ENCODE results near the gene SCO2. TPM values are rescaled to one million over a fixed set of nuclear protein-coding genes. Genes with fewer than 3 reads are reported as not detected.

The SCO2 gene
- polyA plus RNA-seq, 1 donor from 2014 or later, result 9.6 TPM

DNA sequence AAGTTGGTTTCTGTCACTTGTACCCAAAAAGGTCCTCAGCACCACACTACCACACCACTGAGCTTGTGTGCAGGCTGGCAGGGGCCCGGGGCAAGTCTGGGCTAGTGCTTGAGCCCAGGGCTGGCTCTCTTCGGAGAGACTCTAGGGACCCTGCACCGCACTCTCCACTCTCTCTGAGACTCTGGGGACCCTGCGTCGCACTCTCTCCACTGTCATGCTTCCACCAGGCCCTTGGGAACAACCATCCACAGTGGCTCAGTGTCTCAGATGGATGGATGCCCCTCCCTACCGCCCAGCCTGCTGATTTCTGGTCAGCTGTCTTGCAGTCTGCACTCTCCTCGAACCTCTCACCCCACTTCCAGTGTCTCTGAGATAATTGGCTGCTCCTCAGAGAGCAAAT is 48.5 kb downstream of the SCO2 start:
- Histone ChIP-seq H3K4me2 (ENCODE audit: low read length) (no peak overlapping the region), H4K20me1 (ENCODE audit: insufficient read depth) (peaks cover 15% of the 10 kb centered on the region), H3F3A (ENCODE audit: insufficient read depth, low read length, poor library complexity, severe bottlenecking) (no peaks in the 10 kb centered on the region), H3K9me2 (ENCODE audit: insufficient read depth, low read length) (no peaks in the 10 kb centered on the region), H3K27ac (ENCODE audit: low read length) (no peak overlapping the region), H2AFZ (ENCODE audit: low read depth, low read length) (no peak overlapping the region), H3K9me3 (ENCODE audit: low read length) (no peaks in the 10 kb centered on the region), H3K36me3 (ENCODE audit: insufficient read depth, low read length) (no peaks in the 10 kb centered on the region), H3K79me2 (replicated peaks; ENCODE audit: insufficient read depth, low read length) (peaks cover 24% of the 10 kb centered on the region), H3K4me3 (ENCODE audit: low read length) (no peak overlapping the region), H3K9ac (ENCODE audit: low read length) (no peak overlapping the region), H3K27me3 (ENCODE audit: insufficient read depth, low read depth, low read length) (peaks cover 21% of the 10 kb centered on the region)
- TF ChIP-seq EZH2 (IDR thresholded peaks at IDR 0.05; ENCODE audit: borderline replicate concordance, insufficient read depth, low read length, poor library complexity, severe bottlenecking), result no peak

DNA sequence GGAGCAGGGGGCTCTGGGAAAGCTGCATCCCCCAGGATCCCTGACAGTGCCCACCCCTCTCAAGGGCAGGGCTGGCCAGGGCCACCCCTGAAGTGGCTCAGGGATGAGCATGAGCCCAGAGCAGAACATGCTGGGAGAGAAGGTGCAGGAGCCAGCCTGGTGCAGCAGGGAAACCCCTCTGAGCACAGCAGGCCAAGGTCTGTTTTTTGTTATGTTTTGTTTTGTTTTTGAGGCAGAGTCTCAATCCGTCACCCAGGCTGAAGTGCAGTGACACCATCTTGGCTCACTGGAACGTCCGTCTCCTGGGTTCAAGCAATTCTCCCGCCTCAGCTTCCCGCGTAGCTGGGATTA is 49.8 kb downstream of the SCO2 start:
- Histone ChIP-seq H3K79me2 (replicated peaks; ENCODE audit: insufficient read depth, low read length) (peaks cover 31% of the 10 kb centered on the region), H3K9me2 (ENCODE audit: insufficient read depth, low read length) (no peaks in the 10 kb centered on the region), H3K36me3 (ENCODE audit: insufficient read depth, low read length) (no peaks in the 10 kb centered on the region), H3K4me2 (ENCODE audit: low read length) (peak overlapping the region; percentile 86), H3K9ac (ENCODE audit: low read length) (peak overlapping the region; percentile 84), H3K27me3 (ENCODE audit: insufficient read depth, low read depth, low read length) (peaks cover 11% of the 10 kb centered on the region), H2AFZ (ENCODE audit: low read depth, low read length) (peak overlapping the region; percentile 79), H3K27ac (ENCODE audit: low read length) (peak overlapping the region; percentile 61), H3K9me3 (ENCODE audit: low read length) (no peaks in the 10 kb centered on the region), H3K4me3 (ENCODE audit: low read length) (peak overlapping the region; percentile 81), H3F3A (ENCODE audit: insufficient read depth, low read length, poor library complexity, severe bottlenecking) (no peaks in the 10 kb centered on the region), H4K20me1 (ENCODE audit: insufficient read depth) (peaks cover 28% of the 10 kb centered on the region)
- TF ChIP-seq SMC3 (conservative IDR thresholded peaks at IDR 0.05; ENCODE audit: poor library complexity) (no peak), EZH2 (IDR thresholded peaks at IDR 0.05; ENCODE audit: borderline replicate concordance, insufficient read depth, low read length, poor library complexity, severe bottlenecking) (no peak), REST (IDR thresholded peaks at IDR 0.05; ENCODE audit: borderline replicate concordance) (no peak), RAD21 (conservative IDR thresholded peaks at IDR 0.05) (no peak), POLR2AphosphoS5 (IDR thresholded peaks at IDR 0.05) (no peak), EP300 (conservative IDR thresholded peaks at IDR 0.05; ENCODE audit: poor library complexity, severe bottlenecking) (no peak), MXI1 (conservative IDR thresholded peaks at IDR 0.05; ENCODE audit: poor library complexity, severe bottlenecking) (no peak)
- TF ChIP-seq, protein P1, sequence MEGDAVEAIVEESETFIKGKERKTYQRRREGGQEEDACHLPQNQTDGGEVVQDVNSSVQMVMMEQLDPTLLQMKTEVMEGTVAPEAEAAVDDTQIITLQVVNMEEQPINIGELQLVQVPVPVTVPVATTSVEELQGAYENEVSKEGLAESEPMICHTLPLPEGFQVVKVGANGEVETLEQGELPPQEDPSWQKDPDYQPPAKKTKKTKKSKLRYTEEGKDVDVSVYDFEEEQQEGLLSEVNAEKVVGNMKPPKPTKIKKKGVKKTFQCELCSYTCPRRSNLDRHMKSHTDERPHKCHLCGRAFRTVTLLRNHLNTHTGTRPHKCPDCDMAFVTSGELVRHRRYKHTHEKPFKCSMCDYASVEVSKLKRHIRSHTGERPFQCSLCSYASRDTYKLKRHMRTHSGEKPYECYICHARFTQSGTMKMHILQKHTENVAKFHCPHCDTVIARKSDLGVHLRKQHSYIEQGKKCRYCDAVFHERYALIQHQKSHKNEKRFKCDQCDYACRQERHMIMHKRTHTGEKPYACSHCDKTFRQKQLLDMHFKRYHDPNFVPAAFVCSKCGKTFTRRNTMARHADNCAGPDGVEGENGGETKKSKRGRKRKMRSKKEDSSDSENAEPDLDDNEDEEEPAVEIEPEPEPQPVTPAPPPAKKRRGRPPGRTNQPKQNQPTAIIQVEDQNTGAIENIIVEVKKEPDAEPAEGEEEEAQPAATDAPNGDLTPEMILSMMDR (IDR thresholded peaks at IDR 0.05; ENCODE audit: poor library complexity, severe bottlenecking), result no peak

Data from neural cell (in vitro differentiated cells).